ENCODE results near the gene MSI2.

DNA sequence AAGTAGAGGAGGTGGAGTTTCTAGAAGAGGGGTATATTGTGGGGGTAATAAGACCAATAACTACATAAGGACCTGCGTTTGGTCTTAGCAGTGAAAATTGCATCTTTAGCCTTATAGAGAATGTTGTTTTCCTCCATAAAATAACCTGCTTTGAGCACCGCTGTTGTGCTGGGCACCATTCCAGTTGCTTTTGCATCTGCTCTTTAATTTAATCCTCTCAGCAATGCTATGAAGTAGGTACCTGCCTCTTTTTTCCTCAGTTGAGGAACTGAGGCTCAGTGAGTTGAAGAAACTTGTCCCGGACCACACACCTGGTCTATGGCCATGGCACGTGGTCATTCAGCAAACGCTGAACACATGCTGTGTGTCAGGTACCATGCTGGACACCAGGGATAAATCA, 238.1 kb downstream of the MSI2 start:
- TF ChIP-seq CTCF (IDR thresholded peaks at IDR 0.05; ENCODE audit: low read length) = no peak
- no peak for TF ChIP-seq EZH2 (IDR thresholded peaks at IDR 0.05; ENCODE audit: borderline replicate concordance, low read length)
